Measurements from ENCODE around the gene UGGT1. TPM values are rescaled to one million over a fixed set of nuclear protein-coding genes. Genes with fewer than 3 reads are reported as not detected.

UGGT1 gene
- total and polyA plus RNA-seq, 8 donors = 33.1 to 72.0 (median 36.3) TPM

DNA sequence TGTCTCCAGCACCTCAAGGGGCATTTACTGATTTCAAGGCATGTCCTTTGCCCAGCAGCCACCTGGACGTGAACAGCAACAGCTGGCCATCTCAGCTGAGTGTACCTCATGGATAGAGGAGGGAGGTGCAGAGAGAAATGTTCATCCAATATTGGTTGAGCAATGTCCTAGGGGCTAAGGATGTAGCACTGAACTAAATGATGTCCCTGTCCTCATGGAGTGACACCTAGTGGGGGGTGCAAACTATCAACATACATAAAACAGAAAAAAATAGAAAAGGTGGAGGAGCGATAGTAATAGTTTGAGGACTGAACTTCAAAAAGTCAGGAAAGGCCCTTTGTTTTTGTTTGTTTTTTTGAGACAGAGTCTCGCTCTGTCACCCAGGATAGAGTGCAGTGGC lies 4.8 kb upstream of the UGGT1 start:
- H3K9me3 ChIP-seq = peaks cover 0 to 6% of the 10 kb centered on the region in 2 donors
- no peak overlapping the region for H3K27ac ChIP-seq
- H3K27me3 ChIP-seq = no peaks in the 10 kb centered on the region
- intact Hi-C loops (cut with DNase I) = no loop called here
- TF ChIP-seq, protein P1, sequence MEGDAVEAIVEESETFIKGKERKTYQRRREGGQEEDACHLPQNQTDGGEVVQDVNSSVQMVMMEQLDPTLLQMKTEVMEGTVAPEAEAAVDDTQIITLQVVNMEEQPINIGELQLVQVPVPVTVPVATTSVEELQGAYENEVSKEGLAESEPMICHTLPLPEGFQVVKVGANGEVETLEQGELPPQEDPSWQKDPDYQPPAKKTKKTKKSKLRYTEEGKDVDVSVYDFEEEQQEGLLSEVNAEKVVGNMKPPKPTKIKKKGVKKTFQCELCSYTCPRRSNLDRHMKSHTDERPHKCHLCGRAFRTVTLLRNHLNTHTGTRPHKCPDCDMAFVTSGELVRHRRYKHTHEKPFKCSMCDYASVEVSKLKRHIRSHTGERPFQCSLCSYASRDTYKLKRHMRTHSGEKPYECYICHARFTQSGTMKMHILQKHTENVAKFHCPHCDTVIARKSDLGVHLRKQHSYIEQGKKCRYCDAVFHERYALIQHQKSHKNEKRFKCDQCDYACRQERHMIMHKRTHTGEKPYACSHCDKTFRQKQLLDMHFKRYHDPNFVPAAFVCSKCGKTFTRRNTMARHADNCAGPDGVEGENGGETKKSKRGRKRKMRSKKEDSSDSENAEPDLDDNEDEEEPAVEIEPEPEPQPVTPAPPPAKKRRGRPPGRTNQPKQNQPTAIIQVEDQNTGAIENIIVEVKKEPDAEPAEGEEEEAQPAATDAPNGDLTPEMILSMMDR (IDR thresholded peaks at IDR 0.05) = no peak
- peaks cover 0 to 3% of the 10 kb centered on the region in 2 donors for H3K4me1 ChIP-seq
- no peak for DNase-seq
- no peak for ATAC-seq
- H3K36me3 ChIP-seq = no peaks in the 10 kb centered on the region
- no peak overlapping the region for H3K4me3 ChIP-seq

DNA sequence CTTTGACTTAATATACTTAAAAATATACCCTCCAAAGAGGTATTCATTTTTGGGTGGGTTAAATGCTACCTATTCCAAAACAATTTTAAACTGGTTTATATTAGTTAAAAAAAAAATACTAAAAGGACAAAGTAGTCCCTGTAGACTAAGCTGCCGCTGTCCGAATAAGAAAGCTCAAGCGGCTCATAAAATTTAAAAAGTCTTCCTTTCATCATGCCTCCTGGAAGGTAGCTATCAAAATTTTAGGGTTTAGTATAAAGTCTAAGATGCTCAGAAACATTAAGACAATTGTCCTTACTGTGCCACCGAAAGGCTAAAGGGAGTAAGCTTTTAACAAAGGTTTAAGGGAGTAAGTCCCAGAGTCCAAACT lies 440 bp upstream of the UGGT1 start:
- TF ChIP-seq, protein P1 (IDR thresholded peaks at IDR 0.05) = no peak
- no peak for ATAC-seq
- Histone ChIP-seq H3K27ac (peak overlapping the region; percentile 77 to 94), H3K27me3 (no peaks in the 10 kb centered on the region), H3K9me3 (no peaks in the 10 kb centered on the region), H3K36me3 (no peaks in the 10 kb centered on the region), H3K4me1 (peaks cover 0 to 28% of the 10 kb centered on the region in 2 donors), H3K4me3 (peak overlapping the region; percentile 85 to 97)
- DNase-seq = no peak
- intact Hi-C loops (cut with DNase I) = no loop called here

DNA sequence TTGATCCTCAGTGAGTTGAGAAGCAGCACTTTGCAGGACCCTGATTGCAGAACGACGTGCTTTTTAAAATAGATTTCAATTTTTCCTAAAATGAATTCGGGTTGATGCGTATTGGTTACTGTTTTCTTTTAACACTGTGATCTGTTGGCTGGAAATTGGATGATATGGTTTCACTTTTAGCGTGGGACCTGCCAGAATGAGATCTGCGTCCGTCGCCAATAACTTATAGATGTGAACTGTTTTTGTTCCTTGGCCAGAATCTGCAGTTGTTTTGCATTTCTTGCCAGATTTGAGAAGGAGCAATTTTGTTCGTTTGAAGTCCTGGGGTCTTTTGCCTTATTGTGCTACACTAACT lies 703 bp downstream of the UGGT1 start:
- Histone ChIP-seq H3K4me3 (peak overlapping the region; percentile 85 to 97), H3K4me1 (peaks cover 0 to 28% of the 10 kb centered on the region in 2 donors), H3K9me3 (no peaks in the 10 kb centered on the region), H3K27me3 (no peaks in the 10 kb centered on the region), H3K36me3 (no peaks in the 10 kb centered on the region), H3K27ac (peak overlapping the region; percentile 69 to 94)
- TF ChIP-seq, protein P1 (IDR thresholded peaks at IDR 0.05) = no peak
- peak in 2 of 4 donors; percentile 30 to 35 for DNase-seq
- ATAC-seq = peak; percentile 4
- intact Hi-C loops (cut with DNase I) = no loop called here

DNA sequence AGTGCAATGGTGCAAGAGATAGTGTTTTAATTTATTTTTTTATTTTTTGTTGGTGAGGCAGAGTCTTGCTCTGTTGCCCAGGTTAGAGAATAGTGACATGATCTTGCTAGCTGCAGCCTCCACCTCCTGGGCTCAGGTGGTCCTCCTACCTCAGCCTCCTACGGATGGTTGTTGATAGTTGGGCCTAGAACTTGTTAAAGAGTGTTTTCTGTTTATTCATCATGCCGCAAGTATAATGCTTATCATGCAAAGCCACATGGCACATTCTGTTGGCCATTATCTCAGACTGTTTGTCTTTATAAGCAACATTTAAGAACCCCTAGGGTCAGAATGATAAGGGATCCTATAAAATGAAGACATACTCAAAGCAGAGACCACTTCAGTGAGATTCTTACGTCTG lies 1.7 kb downstream of the UGGT1 start:
- DNase-seq (no peak), ATAC-seq (no peak)
- intact Hi-C loops (cut with DNase I) = no loop called here
- Histone ChIP-seq H3K4me3 (peak overlapping the region in 1 of 2 donors; percentile 97), H3K27ac (no peak overlapping the region), H3K27me3 (no peaks in the 10 kb centered on the region), H3K9me3 (no peaks in the 10 kb centered on the region), H3K36me3 (peaks cover 0 to 6% of the 10 kb centered on the region in 2 donors), H3K4me1 (peaks cover 0 to 28% of the 10 kb centered on the region in 2 donors)
- TF ChIP-seq, protein P1 (IDR thresholded peaks at IDR 0.05) = no peak

DNA sequence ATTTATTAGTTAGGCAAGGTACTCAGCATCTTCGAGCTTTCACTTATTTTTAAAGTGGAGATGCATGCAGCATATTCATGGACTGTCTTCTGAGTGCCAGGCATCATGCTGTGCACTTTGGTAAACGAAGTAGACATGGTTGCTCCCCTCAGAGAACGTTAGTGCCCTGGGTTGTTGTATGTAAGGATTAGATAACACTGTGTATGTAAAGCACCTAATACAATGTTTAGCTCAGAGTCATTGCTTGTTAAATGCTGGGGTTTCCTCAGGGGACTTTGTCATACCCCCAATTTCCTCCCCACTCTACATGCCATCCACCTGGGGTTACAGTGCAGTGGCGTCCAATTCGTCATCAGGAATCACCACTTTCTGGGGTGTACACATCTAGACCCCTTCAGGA lies 2.8 kb downstream of the UGGT1 start:
- no peak for ATAC-seq
- Histone ChIP-seq H3K4me3 (no peak overlapping the region), H3K9me3 (no peaks in the 10 kb centered on the region), H3K36me3 (peaks cover 0 to 17% of the 10 kb centered on the region in 2 donors), H3K4me1 (peaks cover 0 to 28% of the 10 kb centered on the region in 2 donors), H3K27me3 (no peaks in the 10 kb centered on the region), H3K27ac (no peak overlapping the region)
- intact Hi-C loops (cut with DNase I) = no loop called here
- TF ChIP-seq, protein P1 (IDR thresholded peaks at IDR 0.05) = no peak
- no peak for DNase-seq
